SU-DHL-6 (cell line): ENCODE data around the gene KRT38.

Experiments
- CTCF ChIP-seq: fragments of 200-600 bp; sonication (generic); IDR thresholded peaks from one replicate; pipeline ENCODE4 v1.5.1; 2017; ENCODE audit warnings: antibody characterized with exemption, mild to moderate bottlenecking, low read length, moderate library complexity; ENCODE audit not compliant: insufficient read depth, poor library complexity, severe bottlenecking
- EZH2phosphoT487 ChIP-seq: fragments of 200-600 bp; sonication (generic), shearing (Covaris generic); conservative IDR thresholded peaks from 2 replicates; pipeline ENCODE4 v1.6.1; 2018; ENCODE audit warnings: mild to moderate bottlenecking, antibody characterized with exemption, low read length, moderate library complexity, mixed read lengths

GRCh38 chr17:41480581-41480980 lies 39.8 kb upstream of the KRT38 start:
- TF ChIP-seq CTCF = no peak
- TF ChIP-seq EZH2phosphoT487 = no peak
